ENCODE data around the gene YPEL2.
"Not testable (repeated sequence)": the region's sequence is repeated elsewhere in the genome, so short reads cannot be mapped to it uniquely, and the experiment has no call there.

The YPEL2 gene

GRCh38 chr17:59404471-59404870 lies 73.0 kb downstream of the YPEL2 start:
- DNase-seq, result no peak
- no peak overlapping the region for H3K4me3 ChIP-seq (ENCODE audit: control insufficient read depth in 1 of 7, extremely low read depth in 1 of 7, insufficient read depth in 4 of 7, low read depth in 2 of 7, low read length in 6 of 7)
- H3K9me3 ChIP-seq (ENCODE audit: control extremely low read depth in 1 of 5, control insufficient read depth in 4 of 5, insufficient read depth in 2 of 5, low read depth in 1 of 5, low read length in 4 of 5), result peaks cover 0 to 2% (median 0%) of the 10 kb centered on the region in 5 experiments
- ChIA-PET POLR2A (no interaction called here), CTCF (no interaction called here)
- H3K27ac ChIP-seq (ENCODE audit: insufficient read depth in 1 of 2, low read depth in 1 of 2, low read length in 2 of 2, poor library complexity in 1 of 2, severe bottlenecking in 2 of 2), result no peak overlapping the region
- H3K36me3 ChIP-seq (ENCODE audit: control insufficient read depth in 4 of 4, insufficient read depth in 4 of 4, low read length in 3 of 4), result peaks cover 0 to 11% (median 3%) of the 10 kb centered on the region in 4 experiments
- no peaks in the 10 kb centered on the region for H3K4me1 ChIP-seq (ENCODE audit: control extremely low read depth in 1 of 4, control insufficient read depth in 4 of 4, insufficient read depth in 4 of 4, low read length in 3 of 4)
- 100% methylated on average over 1 of the region's 3 CpGs for WGBS (ENCODE audit: insufficient coverage)
- no peaks in the 10 kb centered on the region for H3K27me3 ChIP-seq (replicated peaks in 2 of 5; ENCODE audit: control insufficient read depth in 4 of 5, insufficient read depth in 5 of 5, low read length in 4 of 5)

- Histone ChIP-seq H3K4me1 (ENCODE audit: control extremely low read depth in 1 of 4, control insufficient read depth in 4 of 4, insufficient read depth in 4 of 4, low read length in 3 of 4) (no peaks in the 10 kb centered on the region), H3K9me3 (ENCODE audit: control extremely low read depth in 1 of 5, control insufficient read depth in 4 of 5, insufficient read depth in 2 of 5, low read depth in 1 of 5, low read length in 4 of 5) (peaks cover 0 to 11% (median 8%) of the 10 kb centered on the region in 5 experiments), H3K4me3 (ENCODE audit: control insufficient read depth in 1 of 7, extremely low read depth in 1 of 7, insufficient read depth in 4 of 7, low read depth in 2 of 7, low read length in 6 of 7) (no peak overlapping the region), H3K27ac (ENCODE audit: insufficient read depth in 1 of 2, low read depth in 1 of 2, low read length in 2 of 2, poor library complexity in 1 of 2, severe bottlenecking in 2 of 2) (no peak overlapping the region), H3K27me3 (replicated peaks in 2 of 5; ENCODE audit: control insufficient read depth in 4 of 5, insufficient read depth in 5 of 5, low read length in 4 of 5) (no peaks in the 10 kb centered on the region), H3K36me3 (ENCODE audit: control insufficient read depth in 4 of 4, insufficient read depth in 4 of 4, low read length in 3 of 4) (peaks cover 0 to 3% (median 1%) of the 10 kb centered on the region in 4 experiments)
- CTCF ChIA-PET, result interaction anchor here (1.1 to 1.2 kb wide), 2 partner anchors 8 to 13 kb away, joined by 3 read pairs; no protein-coding TSS in a partner anchor
- 100% methylated on average over 5 of the region's 13 CpGs for WGBS (ENCODE audit: insufficient coverage)
- no peak for DNase-seq
- POLR2A ChIA-PET, result no interaction called here
These were observed 74.7 kb downstream of the YPEL2 start for GRCh38 chr17:59405944-59406705.

GRCh38 chr17:59406808-59407381 lies 75.4 kb downstream of the YPEL2 start:
- 94% methylated on average over 6 of the region's 7 CpGs for WGBS (ENCODE audit: insufficient coverage)
- CTCF ChIA-PET, result interaction anchor here (1.2 kb wide), 1 partner anchor 12 kb away, joined by 3 read pairs; no protein-coding TSS in a partner anchor
- H3K36me3 ChIP-seq (ENCODE audit: control insufficient read depth in 4 of 4, insufficient read depth in 4 of 4, low read length in 3 of 4), result peaks cover 0 to 3% (median 1%) of the 10 kb centered on the region in 4 experiments

GRCh38 chr17:59409336-59410048 lies 78.0 kb downstream of the YPEL2 start:
- CTCF ChIA-PET, result no interaction called here
- Histone ChIP-seq H3K36me3 (ENCODE audit: control insufficient read depth in 4 of 4, insufficient read depth in 4 of 4, low read length in 3 of 4) (peaks cover 0 to 3% (median 0%) of the 10 kb centered on the region in 4 experiments), H3K9me3 (ENCODE audit: control extremely low read depth in 1 of 5, control insufficient read depth in 4 of 5, insufficient read depth in 2 of 5, low read depth in 1 of 5, low read length in 4 of 5) (peaks cover 0 to 11% (median 8%) of the 10 kb centered on the region in 5 experiments), H3K4me1 (ENCODE audit: control extremely low read depth in 1 of 4, control insufficient read depth in 4 of 4, insufficient read depth in 4 of 4, low read length in 3 of 4) (peaks cover 5 to 14% (median 13%) of the 10 kb centered on the region in 4 experiments), H3K27ac (ENCODE audit: insufficient read depth in 1 of 2, low read depth in 1 of 2, low read length in 2 of 2, poor library complexity in 1 of 2, severe bottlenecking in 2 of 2) (no peak overlapping the region), H3K27me3 (replicated peaks in 2 of 5; ENCODE audit: control insufficient read depth in 4 of 5, insufficient read depth in 5 of 5, low read length in 4 of 5) (no peaks in the 10 kb centered on the region), H3K4me3 (ENCODE audit: control insufficient read depth in 1 of 7, extremely low read depth in 1 of 7, insufficient read depth in 4 of 7, low read depth in 2 of 7, low read length in 6 of 7) (no peak overlapping the region)
- POLR2A ChIA-PET, result no interaction called here
- WGBS (ENCODE audit: insufficient coverage), result 100% methylated on average over 2 of the region's 3 CpGs
- DNase-seq, result no peak

More at GRCh38 chr17:59406808-59407381, 75.4 kb downstream of the YPEL2 start:
- no peaks in the 10 kb centered on the region for H3K4me1 ChIP-seq (ENCODE audit: control extremely low read depth in 1 of 4, control insufficient read depth in 4 of 4, insufficient read depth in 4 of 4, low read length in 3 of 4)
- no peaks in the 10 kb centered on the region for H3K27me3 ChIP-seq (replicated peaks in 2 of 5; ENCODE audit: control insufficient read depth in 4 of 5, insufficient read depth in 5 of 5, low read length in 4 of 5)
- H3K27ac ChIP-seq (ENCODE audit: insufficient read depth in 1 of 2, low read depth in 1 of 2, low read length in 2 of 2, poor library complexity in 1 of 2, severe bottlenecking in 2 of 2), result no peak overlapping the region
- H3K9me3 ChIP-seq (ENCODE audit: control extremely low read depth in 1 of 5, control insufficient read depth in 4 of 5, insufficient read depth in 2 of 5, low read depth in 1 of 5, low read length in 4 of 5), result peaks cover 0 to 11% (median 8%) of the 10 kb centered on the region in 5 experiments
- POLR2A ChIA-PET, result no interaction called here
- no peak overlapping the region for H3K4me3 ChIP-seq (ENCODE audit: control insufficient read depth in 1 of 7, extremely low read depth in 1 of 7, insufficient read depth in 4 of 7, low read depth in 2 of 7, low read length in 6 of 7)
- DNase-seq, result no peak

GRCh38 chr17:59410049-59410437 lies 78.6 kb downstream of the YPEL2 start:
- CTCF ChIA-PET, result no interaction called here
- no peaks in the 10 kb centered on the region for H3K27me3 ChIP-seq (replicated peaks in 2 of 5; ENCODE audit: control insufficient read depth in 4 of 5, insufficient read depth in 5 of 5, low read length in 4 of 5)
- H3K36me3 ChIP-seq (ENCODE audit: control insufficient read depth in 4 of 4, insufficient read depth in 4 of 4, low read length in 3 of 4), result peaks cover 0 to 3% (median 0%) of the 10 kb centered on the region in 4 experiments
- peaks cover 0 to 11% (median 8%) of the 10 kb centered on the region in 5 experiments for H3K9me3 ChIP-seq (ENCODE audit: control extremely low read depth in 1 of 5, control insufficient read depth in 4 of 5, insufficient read depth in 2 of 5, low read depth in 1 of 5, low read length in 4 of 5)
- peaks cover 5 to 19% (median 13%) of the 10 kb centered on the region in 4 experiments for H3K4me1 ChIP-seq (ENCODE audit: control extremely low read depth in 1 of 4, control insufficient read depth in 4 of 4, insufficient read depth in 4 of 4, low read length in 3 of 4)
- no peak overlapping the region for H3K27ac ChIP-seq (ENCODE audit: insufficient read depth in 1 of 2, low read depth in 1 of 2, low read length in 2 of 2, poor library complexity in 1 of 2, severe bottlenecking in 2 of 2)
- H3K4me3 ChIP-seq (ENCODE audit: control insufficient read depth in 1 of 7, extremely low read depth in 1 of 7, insufficient read depth in 4 of 7, low read depth in 2 of 7, low read length in 6 of 7), result no peak overlapping the region
- 94% methylated on average over 1 of the region's 4 CpGs for WGBS (ENCODE audit: insufficient coverage)
- POLR2A ChIA-PET, result no interaction called here
- DNase-seq, result no peak

GRCh38 chr17:59412431-59412830 lies 81.0 kb downstream of the YPEL2 start:
- 80% methylated on average over 3 of the region's 5 CpGs for WGBS (ENCODE audit: insufficient coverage)
- POLR2A ChIA-PET, result not testable (repeated sequence)

More at GRCh38 chr17:59412431-59412830, 81.0 kb downstream of the YPEL2 start:
- DNase-seq; H3K4me3 ChIP-seq (ENCODE audit: control insufficient read depth in 1 of 7, extremely low read depth in 1 of 7, insufficient read depth in 4 of 7, low read depth in 2 of 7, low read length in 6 of 7); H3K27me3 ChIP-seq (replicated peaks in 2 of 5; ENCODE audit: control insufficient read depth in 4 of 5, insufficient read depth in 5 of 5, low read length in 4 of 5); H3K36me3 ChIP-seq (ENCODE audit: control insufficient read depth in 4 of 4, insufficient read depth in 4 of 4, low read length in 3 of 4): not testable (repeated sequence)
- H3K4me1 ChIP-seq (ENCODE audit: control extremely low read depth in 1 of 4, control insufficient read depth in 4 of 4, insufficient read depth in 4 of 4, low read length in 3 of 4), result peaks cover 5 to 33% (median 13%) of the 10 kb centered on the region in 4 experiments
- CTCF ChIA-PET, result interaction anchor here (1.3 to 1.4 kb wide), 2 partner anchors 17 to 83 kb away, joined by 3 to 4 read pairs; no protein-coding TSS in a partner anchor
- H3K9me3 ChIP-seq (ENCODE audit: control extremely low read depth in 1 of 5, control insufficient read depth in 4 of 5, insufficient read depth in 2 of 5, low read depth in 1 of 5, low read length in 4 of 5), result peaks cover 0 to 11% (median 8%) of the 10 kb centered on the region in 5 experiments
- peak overlapping the region in 1 of 2 experiments; percentile 20 for H3K27ac ChIP-seq (ENCODE audit: insufficient read depth in 1 of 2, low read depth in 1 of 2, low read length in 2 of 2, poor library complexity in 1 of 2, severe bottlenecking in 2 of 2)
